NCI-H510A treated with DMSO at 0.1 percent for 48 hours (cell line): Measurements from ENCODE around the gene TSPAN5.

Experiments
- DNase-seq: peaks from one replicate; lab custom pipeline; 2025; lab: John Stamatoyannopoulos, UW

TSPAN5 gene

GRCh38 chr4:98643755-98644154, 14.7 kb downstream of the TSPAN5 start:
- DNase-seq: no peak

DNA sequence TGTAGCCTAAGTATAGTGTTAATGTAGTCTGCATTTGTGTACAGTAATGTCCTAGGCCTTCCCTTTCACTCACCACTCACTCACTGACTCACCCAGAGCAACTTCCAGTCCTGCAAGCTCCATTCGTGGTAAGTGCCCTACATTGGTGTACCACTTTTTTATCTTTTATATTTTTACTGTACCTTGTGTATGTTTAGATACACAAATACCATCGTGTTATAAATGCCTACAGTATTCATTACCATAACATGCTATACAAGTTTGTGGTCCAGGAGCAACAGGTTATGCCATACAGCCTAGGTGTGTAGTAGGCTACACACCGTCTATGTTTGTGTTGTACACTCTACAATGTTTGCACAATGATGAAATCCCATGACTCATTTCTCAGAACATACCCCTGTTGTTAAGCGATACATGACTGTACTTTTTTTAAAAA, 15.4 kb downstream of the TSPAN5 start:
- no peak for DNase-seq

DNA sequence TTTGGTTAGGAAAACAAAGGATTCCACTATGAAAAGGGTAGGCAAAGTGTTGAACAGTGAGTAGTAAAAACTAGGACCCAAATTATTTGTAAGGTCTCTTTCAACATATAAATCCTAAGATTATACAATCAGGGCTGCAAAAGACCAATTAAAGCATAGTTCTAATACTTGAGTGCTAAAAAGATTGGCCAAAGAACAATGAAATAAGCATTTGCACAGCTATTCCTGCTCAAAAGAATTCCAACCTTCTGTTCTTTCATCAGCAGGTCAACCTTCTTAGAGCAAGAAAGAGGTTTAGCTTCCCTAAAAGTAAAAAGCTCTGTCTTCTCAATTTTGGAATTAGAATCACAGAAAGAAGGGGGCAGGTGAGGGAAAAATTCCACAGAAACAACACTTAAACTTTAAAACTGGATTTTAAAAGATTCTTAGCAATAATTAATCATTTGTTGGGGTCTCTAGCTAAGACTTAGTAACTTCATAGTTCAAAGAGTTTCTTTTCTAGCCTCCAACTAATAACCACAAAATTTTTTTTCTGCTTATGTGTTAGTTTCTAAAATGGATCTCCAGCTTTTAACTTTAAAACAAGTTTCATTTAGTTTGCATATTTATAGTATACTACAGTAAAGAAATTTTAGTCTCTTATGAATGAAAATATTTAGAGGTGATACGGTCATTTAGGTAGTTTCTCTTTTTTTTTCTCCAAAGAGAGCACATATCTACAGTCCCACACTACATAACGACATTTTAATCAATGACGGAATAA, 16.3 kb downstream of the TSPAN5 start:
- no peak for DNase-seq

- no peak for DNase-seq
Measured at GRCh38 chr4:98641376-98641775, 17.0 kb downstream of the TSPAN5 start.

- no peak for DNase-seq
Measured at GRCh38 chr4:98639523-98639922, 18.9 kb downstream of the TSPAN5 start.

DNA sequence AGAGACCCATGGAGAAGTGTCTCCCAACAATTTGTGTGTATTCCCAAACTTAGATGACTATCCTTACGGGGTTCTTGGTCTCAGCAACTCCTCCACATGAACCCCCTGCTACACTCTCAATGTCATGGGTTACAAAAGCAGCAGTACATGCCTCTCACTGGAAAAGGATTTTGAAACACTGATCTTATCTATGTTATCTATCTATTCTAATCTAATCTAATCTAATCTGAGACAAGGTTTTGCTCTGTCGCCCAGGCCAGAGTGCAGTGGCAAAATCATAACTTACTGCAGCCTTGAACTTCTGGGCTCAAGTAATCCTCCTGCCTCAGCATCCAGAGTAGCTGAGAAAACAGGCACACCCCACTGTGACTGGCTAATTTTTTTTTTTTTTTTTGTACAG, 19.3 kb downstream of the TSPAN5 start:
- DNase-seq: no peak

DNA sequence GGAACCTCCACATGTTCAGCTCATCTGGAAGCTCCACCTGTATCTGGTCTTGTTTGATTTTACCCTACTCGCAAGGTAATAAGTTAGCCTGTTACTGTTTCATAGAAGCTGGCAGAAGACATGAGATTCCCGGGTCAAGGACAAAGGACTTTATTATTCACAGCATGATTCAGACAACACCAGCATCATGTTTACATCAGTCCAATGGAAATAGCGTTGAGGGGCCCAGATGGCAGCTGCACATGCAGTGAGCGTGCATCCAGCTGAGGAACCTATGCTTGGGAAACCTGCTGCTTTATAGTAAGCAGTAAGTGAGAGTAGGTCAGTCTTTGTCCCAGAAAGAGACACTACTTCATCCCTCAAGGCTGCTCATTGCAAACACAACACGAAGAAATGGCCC, 19.8 kb downstream of the TSPAN5 start:
- DNase-seq: no peak

DNA sequence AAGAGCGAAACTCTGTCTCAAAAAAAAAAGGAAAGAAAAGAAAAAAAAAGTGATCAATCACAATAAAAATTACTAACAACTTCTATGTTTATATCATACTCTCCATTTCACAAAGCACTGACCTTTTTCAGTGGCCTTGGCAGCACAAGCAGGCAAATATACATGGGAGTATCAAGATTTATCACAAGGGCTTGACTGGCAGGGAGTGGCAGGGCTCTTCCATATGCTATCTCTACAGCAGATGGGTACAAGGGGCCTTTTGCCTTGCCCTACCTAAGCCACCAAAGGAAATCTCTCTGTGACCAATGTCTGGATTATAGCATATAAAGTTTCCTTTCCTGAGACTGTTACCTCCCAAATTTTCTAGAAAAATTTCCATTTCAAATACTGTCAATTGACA, 24.4 kb downstream of the TSPAN5 start:
- DNase-seq: no peak

DNA sequence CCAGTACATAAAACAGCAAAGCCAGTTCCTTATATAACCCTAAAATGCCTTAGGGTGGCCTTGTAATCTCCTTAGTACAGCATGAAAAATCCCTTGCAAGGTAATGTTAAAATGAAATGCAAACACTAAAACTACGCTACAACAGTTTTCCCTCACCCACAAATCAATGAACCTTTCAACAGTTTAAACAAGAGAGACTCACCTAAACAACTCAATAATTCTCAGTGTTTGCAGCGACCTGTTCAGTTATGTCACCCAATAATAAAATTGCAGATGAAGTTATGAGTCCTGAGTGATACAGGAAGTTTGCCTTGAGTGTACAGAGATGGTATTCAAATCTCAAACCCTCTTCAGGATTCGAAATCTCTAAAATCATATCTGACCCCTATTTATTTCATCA, 25.3 kb downstream of the TSPAN5 start:
- DNase-seq: no peak

DNA sequence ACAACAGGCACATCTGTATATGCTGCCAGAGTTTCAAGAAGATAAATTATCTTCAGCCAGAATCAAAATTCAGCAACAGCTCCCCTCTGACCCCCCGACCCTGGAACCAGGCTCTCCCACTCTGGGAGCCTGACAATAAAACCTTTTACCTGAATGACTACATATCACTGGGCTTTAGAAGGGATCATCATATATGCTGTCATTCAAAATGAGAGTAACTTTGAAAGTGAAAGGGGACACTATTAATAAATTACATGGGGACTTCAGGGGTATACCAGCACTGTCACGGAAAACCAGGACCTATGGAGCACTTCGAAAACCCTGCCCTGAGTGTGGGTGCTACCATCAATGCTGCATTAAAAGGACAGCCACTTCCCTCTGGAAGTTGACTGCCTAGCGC, 26.2 kb downstream of the TSPAN5 start:
- no peak for DNase-seq

GRCh38 chr4:98631506-98631905, 26.9 kb downstream of the TSPAN5 start:
- DNase-seq: no peak

DNA sequence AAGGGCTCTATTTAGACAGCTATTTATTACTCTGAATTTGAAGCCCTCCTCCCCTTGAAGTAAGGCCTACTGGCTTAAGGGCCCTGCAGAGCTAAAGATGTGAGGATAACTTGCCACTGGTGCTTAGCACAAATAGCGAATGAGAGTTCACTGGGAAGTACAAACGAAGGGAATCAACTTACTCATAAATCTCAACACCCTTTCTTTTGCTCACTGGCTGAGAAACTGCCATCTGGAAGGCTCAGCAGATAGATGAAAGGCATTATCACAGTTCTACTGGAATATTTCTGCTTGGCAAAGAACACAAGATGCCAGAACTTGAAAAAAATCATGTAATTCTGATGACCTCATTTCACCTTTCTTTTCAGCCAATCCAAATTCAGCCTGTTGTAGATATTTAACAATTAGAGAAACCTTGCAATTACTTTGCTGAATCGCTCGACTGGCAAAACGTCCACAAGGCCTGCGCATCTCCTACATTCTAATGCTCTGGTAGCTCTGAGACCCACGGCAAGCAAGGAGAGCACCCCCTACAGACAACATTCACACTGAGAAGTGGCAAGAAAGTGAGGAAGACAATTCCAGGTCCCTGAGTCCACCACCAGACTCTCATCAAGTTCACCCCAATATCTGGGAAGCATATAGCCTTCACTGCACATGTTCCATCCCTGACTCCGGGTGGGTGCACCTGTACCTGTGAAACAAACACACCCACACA, 27.5 kb downstream of the TSPAN5 start:
- DNase-seq: no peak

DNA sequence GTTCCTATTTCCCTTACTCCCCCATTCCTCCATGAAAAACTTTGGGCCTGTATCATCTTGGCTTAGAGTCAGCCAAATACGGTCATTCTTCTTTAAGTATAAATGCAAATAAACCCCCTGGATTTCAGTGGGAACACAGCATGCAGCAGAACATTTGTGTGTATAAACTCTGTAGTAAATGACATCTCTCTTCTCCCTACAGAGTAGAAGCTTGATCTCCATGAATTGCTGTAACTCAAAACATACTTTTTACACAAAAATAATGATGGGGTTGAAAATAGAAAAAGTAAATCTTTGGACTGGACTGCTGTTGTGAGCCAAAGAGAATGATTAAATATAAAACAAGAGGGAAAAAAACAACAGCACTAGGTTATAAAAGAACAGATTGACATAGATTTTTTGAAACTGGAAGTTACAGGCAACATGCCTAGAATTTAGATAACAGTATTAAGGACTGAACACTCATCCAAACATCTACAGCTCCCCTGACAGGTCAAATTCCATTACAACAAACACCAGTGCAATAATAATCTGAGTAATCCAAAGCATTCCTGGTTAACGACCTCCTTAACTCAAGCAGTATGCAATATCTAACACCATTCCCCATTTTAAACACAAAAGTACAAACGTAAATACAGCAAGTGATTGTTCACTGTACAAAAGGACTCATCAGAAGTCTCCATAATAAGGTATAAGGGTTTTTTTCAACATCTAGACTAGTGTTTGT, 30.7 kb downstream of the TSPAN5 start:
- no peak for DNase-seq

GRCh38 chr4:98626350-98626749, 32.1 kb downstream of the TSPAN5 start:
- no peak for DNase-seq

DNA sequence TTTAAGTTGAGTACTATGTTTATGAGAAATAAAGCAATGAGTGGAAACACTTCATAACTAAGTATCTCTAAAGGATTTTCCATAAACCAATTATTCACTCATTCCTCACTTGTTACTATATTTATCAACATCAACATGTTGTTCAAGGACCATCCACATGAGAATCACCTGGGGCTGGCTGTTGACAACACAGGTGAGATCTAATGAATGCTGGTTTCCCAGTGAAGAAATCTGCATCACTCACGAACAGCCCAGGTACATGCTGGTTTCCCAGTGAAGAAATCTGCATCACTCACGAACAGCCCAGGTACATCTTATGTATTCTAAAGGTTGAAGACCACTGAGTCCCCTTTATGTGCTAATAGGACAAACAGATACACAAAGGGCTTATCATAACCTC, 32.5 kb downstream of the TSPAN5 start:
- DNase-seq: no peak

DNA sequence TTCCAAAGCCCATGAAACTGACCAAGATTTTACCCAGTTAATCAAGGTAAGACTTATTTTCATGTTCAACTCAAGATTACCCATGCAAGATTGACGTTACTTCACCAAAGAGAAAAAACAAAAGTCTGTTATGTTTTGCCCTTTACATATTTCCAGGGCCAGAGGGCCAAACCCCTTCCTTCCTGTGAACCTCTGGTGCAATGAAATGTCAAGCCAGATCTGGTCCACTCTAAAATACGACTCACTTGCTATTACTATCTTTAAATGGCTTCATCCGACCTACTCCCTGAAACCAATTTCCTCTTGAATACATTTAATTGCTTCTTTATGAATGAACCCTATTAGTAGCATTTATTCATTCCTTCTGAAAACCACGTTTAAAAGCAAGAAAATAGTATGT, 33.0 kb downstream of the TSPAN5 start:
- no peak for DNase-seq

GRCh38 chr4:98624642-98625041, 33.8 kb downstream of the TSPAN5 start:
- DNase-seq: no peak

DNA sequence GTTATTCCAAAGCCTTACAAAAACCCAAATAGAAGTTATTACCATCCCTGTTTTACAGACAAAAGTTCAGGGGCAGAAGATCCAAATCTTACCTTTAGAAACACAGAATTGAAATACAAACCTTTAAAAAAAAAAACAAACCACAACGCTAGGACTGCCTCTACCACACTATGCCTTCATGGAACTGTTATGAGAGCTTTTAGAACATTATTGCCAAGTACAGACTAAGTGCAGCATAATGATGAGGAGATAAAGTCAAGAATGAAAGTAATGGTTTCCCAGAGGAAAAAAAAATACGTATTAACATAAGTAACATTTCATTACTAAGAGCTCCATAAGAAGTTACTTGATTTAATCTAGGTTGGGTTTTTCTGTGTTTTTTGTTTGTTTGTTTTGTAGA, 34.3 kb downstream of the TSPAN5 start:
- DNase-seq: no peak

DNA sequence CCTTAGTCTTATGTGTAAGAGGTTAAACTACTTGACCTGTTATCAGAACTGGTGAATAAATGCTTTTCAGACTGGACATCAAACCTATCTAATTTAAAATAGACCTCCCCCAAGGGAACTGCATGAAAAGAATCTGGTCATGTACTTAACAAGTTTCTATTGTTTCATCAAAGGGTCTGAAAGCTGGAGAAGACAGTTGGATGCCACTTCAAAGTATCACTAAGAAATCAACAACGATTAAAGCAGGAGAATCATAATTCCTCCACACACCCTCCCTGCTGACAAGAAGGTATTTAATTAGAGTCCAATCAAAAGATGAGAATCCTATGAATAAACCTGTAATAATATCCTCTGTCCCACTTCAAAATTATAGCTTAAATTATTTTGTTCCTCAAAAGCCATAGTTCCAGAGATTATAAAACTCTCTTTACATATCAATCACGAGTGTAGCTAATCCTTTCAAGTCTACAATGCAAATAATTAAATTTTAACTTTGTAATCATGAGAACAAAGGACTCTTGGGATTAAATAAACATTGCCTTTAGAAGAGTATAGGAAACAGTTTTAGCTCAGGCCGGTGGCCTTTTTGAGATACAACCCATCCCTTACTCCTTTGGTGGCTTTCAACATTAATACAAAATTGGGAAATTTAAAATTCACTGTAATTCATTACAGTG, 35.1 kb downstream of the TSPAN5 start:
- no peak for DNase-seq

DNA sequence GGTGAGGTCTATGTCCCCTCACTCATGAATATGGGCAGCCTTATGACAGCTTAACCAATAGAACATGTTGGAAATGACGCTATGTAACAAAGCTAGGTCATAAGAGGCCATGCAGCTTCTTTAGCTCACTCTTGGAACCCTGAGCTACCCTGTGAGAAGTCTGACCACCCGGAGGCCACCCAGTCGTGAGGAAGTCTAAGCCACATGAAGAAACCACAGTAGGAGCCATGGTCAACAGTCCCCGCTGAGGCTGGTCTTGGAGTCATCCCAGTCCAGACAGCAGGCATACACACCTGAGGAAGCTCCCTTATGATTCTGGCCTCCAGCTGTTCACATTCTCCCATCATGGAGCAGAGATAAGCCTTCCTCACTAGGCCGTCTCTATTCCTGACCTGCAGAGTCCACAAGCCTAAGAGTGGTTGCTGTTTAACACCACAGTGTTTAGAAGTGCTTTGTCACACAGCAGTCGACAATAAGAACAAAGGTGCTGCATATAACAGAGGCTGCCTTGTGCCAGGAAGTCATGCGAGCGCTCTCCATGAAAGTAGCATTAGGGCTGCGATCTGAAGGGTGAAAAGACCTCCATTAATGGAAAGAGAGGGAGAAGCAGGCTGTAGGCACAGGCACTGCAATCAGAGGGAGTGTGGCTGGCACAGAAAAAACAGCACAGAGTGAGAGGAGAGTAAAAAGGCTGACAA, 38.2 kb downstream of the TSPAN5 start:
- DNase-seq: no peak

DNA sequence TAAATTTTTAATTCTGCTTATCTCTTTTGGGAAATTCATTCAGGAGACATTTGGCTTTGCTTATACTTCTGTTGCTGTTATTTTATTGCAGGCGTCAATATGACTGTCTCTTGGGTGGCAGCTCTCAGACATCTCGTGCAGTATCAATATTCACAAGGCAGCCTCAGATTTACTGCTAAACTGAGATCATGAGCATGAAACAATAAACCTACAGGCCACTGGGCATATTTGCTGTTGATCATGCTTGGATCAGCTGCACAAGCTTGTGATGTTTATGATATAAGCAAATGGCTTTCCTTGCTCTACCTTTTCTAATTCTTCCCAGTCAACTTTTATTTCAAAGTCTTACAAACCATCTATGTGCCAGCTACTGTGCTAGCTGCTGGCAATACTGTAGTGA, 39.2 kb downstream of the TSPAN5 start:
- no peak for DNase-seq

DNA sequence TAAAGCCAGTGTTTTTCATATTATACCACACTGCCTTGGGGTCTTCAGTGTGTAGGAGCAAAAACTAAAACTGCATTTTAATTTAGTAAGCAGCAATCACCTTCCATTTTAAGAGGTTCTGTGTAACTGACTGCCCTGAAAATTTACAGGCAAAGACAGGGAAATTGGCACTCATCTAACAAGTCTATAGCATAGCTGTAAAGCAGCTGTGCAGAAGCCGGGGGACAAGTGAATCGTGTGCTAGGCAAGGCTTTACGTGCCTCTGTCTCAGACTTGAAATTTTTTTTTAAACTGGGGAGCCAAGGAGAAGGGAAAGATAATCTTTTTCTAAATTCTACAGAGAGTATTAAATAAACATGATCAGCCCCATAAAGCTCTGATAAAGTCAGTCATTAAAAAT, 39.7 kb downstream of the TSPAN5 start:
- DNase-seq: no peak
